GM04503 (cell line): Measurements from ENCODE around the gene INTS13.
"Not testable (repeated sequence)": the region's sequence is repeated elsewhere in the genome, so short reads cannot be mapped to it uniquely, and the experiment has no call there.

ENCODE experiments used
- DNase-seq: peaks from one replicate; pipeline ENCODE4 v3.0.0-alpha.2; 2012; ENCODE audit warnings: low read depth

The INTS13 gene

DNA sequence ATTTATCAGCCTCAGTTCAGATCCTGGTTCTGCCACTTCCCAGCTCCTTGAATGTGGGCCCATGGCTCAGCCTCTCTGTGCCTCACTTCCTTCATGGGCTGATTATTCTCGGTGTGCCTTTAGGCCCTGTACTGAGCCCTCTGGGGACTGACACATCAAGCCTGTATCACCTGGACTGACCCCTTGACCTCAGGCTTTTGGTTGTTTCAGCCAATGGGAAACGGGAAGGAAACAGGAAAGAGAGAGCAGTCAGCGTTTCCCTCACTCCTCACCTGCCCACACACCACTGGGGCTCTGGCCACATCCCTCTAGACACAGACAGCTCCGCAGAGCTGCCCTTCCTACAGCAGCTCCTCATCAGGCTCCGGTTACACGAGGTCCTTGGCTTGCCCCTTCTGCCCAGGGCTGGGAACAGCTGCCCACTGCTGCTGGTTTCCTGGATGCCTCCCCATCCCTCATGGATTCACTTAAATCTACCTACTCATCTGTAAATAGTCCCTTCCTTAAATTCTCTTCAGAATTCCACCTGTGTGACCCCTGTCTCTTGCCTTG lies 67.8 kb downstream of the INTS13 start:
- DNase-seq, result no peak

DNA sequence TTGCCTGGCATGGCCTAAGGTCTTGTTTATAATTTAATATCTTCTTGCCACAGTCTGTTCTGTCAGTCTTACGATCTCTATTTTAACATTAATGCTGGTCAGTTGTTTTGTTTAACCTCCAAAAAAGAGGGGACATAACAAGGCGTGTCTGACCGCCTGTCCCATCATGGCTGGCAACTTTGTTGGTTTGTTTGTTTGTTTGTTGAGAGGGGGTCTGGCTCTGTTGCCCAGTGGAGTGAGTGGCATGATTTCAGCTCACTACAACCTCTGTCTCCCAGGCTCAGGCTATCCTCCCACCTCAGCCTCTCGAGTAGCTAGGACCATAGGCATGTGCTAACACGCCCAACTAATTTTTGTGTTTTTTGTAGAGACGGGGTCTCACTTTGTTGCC lies 68.7 kb downstream of the INTS13 start:
- DNase-seq, result no peak

DNA sequence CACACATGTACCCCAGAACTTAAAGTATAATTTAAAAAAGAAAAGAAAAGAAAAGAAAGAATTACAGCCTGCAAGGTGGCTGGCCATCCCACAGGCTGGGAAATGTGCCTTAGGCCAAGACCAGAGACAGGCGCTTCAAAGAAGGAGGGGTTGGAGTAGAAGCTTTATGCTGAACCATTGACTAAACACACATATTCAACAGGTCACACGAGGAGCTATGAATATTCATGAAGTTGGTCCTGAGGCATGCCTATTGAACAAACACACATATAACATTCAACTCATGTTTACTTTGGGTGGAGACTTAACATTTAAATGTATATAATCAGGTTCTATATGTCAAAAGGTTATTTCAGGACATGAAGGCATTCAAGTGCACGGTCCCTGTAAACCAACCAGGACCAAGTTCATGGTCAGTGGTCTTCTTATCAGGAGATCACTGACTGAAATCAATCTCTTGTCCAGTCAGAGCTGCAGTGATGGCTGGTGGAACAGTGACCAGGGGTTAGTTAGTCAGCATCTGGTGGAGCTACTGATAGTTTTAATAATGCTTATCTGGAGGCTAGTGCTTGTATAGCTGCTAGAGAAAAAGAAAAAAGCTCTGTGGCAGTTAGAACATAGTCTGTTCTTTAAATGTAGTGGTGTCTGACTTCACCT lies 69.2 kb downstream of the INTS13 start:
- DNase-seq, result no peak

DNA sequence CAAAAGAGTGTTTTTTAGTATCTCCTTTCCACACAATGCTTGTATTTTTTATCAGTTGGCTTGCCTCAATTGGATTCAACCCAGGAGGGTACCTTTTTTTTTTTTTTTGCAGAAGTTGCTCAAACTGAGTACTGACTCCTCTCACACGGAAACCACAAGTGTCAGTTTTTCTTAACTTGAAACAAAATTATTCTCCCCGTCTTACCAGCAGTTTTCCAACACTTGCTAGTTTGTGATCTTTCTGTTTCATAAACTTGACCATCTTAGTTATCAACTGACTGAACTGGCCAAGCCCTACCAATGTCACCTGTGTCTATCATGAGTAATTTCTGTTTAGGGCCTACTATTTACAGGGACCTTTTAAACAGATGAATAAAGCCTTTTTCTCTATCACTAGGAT lies 70.7 kb downstream of the INTS13 start:
- DNase-seq, result no peak

DNA sequence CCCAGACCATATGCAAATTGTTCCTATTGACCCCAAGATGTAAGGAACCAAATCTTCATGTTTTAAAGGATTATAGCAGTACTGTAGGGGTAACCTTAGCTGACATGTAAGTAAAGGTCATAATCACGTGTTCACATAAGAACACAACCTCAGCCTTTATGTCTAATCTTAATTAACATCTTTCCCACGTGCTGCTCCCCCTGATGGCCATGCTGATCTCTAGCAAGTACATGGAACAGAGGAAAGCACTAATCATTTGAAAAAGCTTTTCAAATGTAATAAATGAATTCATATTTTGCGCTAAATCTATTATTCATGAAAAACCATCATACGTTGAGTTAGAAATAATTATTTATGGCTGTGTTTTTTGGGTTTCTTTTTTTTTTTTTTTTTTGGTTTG lies 74.3 kb downstream of the INTS13 start:
- no peak for DNase-seq

DNA sequence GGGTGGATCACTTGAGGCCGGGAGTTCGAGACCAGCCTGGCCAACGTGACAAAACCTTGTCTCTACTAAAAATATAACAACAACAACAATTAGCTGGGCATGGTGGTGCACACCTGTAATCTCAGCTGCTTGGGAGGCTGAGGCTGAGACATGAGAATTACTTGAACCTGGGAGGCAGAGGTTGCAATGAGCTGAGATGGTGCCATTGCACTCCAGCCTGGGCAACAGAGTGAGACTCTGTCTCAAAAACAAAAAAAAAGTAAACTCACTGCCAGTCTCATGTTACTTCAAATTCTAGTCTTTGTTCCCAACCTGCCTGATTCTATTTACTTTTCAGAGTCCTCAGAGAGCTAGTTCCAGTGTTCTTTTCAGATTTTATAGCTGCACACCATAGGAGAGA lies 75.0 kb downstream of the INTS13 start:
- not testable (repeated sequence) for DNase-seq

DNA sequence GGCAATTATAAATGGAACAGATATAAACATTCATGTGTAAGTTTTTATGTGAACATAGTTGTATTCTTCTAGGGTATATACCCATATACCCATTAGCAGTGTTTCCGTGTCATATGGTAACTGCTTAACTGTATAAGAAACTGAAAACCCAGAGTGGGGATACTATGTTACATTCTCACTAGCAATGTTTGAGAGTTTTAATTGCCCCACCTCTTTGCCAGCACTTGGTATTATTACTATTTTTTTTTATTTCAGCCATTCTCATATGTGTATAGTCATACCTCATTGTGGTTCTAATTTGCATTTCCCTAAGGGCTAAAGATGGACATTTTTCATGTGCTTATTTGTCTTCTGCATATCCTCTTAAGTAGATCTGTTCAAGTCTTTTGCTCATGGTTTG lies 76.1 kb downstream of the INTS13 start:
- DNase-seq, result no peak

DNA sequence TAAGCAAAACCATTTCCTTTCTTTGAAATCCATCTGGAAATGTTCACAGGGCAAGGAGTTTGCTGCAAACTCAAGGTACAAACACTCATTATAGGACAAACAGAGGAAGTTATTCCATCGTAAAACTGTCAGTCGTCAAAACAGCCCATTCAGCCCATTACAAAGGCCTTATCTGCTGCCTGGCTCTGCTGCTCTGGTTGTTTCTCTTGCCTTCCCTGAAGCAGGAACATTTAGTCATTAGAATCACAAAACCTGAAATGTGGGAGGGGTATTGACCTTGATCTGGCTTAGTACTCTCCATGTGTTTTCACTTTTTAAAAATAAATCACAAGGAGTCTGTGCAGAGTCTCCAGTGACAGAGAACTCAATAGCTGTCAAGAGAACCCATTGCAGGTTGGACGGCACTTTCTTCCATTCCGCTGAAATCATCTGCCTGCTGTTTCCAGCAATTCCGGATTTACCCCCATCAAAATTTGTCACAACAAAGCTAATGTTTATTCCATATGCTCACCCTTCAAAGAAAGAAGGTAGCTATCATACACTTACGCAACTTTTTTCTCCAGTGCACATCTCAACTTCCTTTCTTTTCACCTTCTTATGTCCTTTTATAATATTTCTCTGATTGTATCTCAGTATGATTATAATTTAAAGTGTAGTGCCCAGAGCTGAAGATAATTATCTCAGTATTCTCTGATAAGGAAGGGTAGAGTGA lies 80.2 kb downstream of the INTS13 start:
- DNase-seq, result no peak

DNA sequence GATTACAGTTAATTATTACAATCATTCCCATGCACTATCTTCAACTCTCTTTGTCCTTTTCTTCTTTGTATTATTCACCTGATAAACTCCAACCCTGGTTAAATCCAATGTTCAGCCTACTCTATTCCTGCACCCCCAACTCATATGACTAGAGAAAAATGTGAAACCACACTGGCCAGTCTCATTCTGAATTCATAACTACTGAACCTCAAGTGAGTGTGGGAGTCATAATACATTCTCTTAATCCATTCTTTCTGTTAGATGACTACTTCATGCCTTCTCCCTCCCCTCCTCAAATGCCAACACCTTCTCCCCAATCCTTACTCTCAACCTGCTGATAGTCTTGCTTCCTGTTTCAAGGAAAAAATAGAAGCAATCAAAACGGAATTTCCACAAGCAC lies 82.4 kb downstream of the INTS13 start:
- no peak for DNase-seq
